Occipital lobe (tissue), 2 donors: ENCODE data around the gene KIAA1328. TPM values are rescaled to one million over a fixed set of nuclear protein-coding genes. Genes with fewer than 3 reads are reported as not detected.

Experiments used
- DNase-seq: peaks from one replicate; lab custom pipeline; 2025; lab: John Stamatoyannopoulos, UW
- total RNA-seq: library from RNA; depleted of rRNA; stranded (reverse); fragments of >200 nt; gene quantifications from one replicate; pipeline ENCODE4 v1.2.3, GENCODE V29; 2014

KIAA1328 gene
- total RNA-seq, 1 donor from 2014 or later = 28.5 TPM

- no peak for DNase-seq
Measured at GRCh38 chr18:36947820-36948348, 119.0 kb downstream of the KIAA1328 start.

GRCh38 chr18:36950282-36950681 is 121.4 kb downstream of the KIAA1328 start:
- DNase-seq = no peak

- DNase-seq = no peak
Measured at GRCh38 chr18:36950960-36951359, 122.0 kb downstream of the KIAA1328 start.

GRCh38 chr18:36953047-36953446 is 124.1 kb downstream of the KIAA1328 start:
- DNase-seq = no peak

GRCh38 chr18:36960038-36960437 is 131.1 kb downstream of the KIAA1328 start:
- DNase-seq = no peak

GRCh38 chr18:36963464-36963863 is 134.5 kb downstream of the KIAA1328 start:
- no peak for DNase-seq

- DNase-seq = no peak
Measured at GRCh38 chr18:36974686-36975085, 145.8 kb downstream of the KIAA1328 start.

GRCh38 chr18:36977121-36977520 is 148.2 kb downstream of the KIAA1328 start:
- DNase-seq = no peak

GRCh38 chr18:36993068-36993467 is 164.1 kb downstream of the KIAA1328 start:
- DNase-seq = no peak

- DNase-seq = no peak
Measured at GRCh38 chr18:37006742-37007141, 177.8 kb downstream of the KIAA1328 start.

- no peak for DNase-seq
Measured at GRCh38 chr18:37012452-37012851, 183.5 kb downstream of the KIAA1328 start.

GRCh38 chr18:37019157-37019827 is 190.4 kb downstream of the KIAA1328 start:
- DNase-seq = no peak

- no peak for DNase-seq
Measured at GRCh38 chr18:37033419-37033818, 204.5 kb downstream of the KIAA1328 start.

GRCh38 chr18:37042381-37042780 is 213.5 kb downstream of the KIAA1328 start:
- no peak for DNase-seq

- no peak for DNase-seq
Measured at GRCh38 chr18:37055137-37055802, 226.3 kb downstream of the KIAA1328 start.

- no peak for DNase-seq
Measured at GRCh38 chr18:37064187-37064586, 235.3 kb downstream of the KIAA1328 start.

GRCh38 chr18:37065254-37065653 is 236.3 kb downstream of the KIAA1328 start:
- DNase-seq = no peak

GRCh38 chr18:37084912-37085311 is 256.0 kb downstream of the KIAA1328 start:
- no peak for DNase-seq

- DNase-seq = no peak
Measured at GRCh38 chr18:37085362-37085761, 256.4 kb downstream of the KIAA1328 start.

GRCh38 chr18:37107748-37108522 is 279.0 kb downstream of the KIAA1328 start:
- DNase-seq = no peak

GRCh38 chr18:37122877-37123276 is 293.9 kb downstream of the KIAA1328 start:
- DNase-seq = no peak

GRCh38 chr18:37124516-37124915 is 295.6 kb downstream of the KIAA1328 start:
- no peak for DNase-seq
